GM20000 (cell line): ENCODE results near the gene TEX28.

Source experiments
- DNase-seq: peaks from one replicate; pipeline ENCODE4 v3.0.0; 2012; ENCODE audit warnings: low spot score
- TF ChIP-seq, protein P1 (sequence below): IDR thresholded peaks from 2 replicates; pipeline ENCODE4 v1.5.1; 2012; ENCODE audit warnings: mild to moderate bottlenecking, control low read depth; ENCODE audit errors: extremely low read depth, missing control alignments

The TEX28 gene

GRCh38 chrX:154320406-154320805, 25.5 kb upstream of the TEX28 start:
- DNase-seq, result no peak
- TF ChIP-seq, protein P1, sequence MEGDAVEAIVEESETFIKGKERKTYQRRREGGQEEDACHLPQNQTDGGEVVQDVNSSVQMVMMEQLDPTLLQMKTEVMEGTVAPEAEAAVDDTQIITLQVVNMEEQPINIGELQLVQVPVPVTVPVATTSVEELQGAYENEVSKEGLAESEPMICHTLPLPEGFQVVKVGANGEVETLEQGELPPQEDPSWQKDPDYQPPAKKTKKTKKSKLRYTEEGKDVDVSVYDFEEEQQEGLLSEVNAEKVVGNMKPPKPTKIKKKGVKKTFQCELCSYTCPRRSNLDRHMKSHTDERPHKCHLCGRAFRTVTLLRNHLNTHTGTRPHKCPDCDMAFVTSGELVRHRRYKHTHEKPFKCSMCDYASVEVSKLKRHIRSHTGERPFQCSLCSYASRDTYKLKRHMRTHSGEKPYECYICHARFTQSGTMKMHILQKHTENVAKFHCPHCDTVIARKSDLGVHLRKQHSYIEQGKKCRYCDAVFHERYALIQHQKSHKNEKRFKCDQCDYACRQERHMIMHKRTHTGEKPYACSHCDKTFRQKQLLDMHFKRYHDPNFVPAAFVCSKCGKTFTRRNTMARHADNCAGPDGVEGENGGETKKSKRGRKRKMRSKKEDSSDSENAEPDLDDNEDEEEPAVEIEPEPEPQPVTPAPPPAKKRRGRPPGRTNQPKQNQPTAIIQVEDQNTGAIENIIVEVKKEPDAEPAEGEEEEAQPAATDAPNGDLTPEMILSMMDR, result no peak

DNA sequence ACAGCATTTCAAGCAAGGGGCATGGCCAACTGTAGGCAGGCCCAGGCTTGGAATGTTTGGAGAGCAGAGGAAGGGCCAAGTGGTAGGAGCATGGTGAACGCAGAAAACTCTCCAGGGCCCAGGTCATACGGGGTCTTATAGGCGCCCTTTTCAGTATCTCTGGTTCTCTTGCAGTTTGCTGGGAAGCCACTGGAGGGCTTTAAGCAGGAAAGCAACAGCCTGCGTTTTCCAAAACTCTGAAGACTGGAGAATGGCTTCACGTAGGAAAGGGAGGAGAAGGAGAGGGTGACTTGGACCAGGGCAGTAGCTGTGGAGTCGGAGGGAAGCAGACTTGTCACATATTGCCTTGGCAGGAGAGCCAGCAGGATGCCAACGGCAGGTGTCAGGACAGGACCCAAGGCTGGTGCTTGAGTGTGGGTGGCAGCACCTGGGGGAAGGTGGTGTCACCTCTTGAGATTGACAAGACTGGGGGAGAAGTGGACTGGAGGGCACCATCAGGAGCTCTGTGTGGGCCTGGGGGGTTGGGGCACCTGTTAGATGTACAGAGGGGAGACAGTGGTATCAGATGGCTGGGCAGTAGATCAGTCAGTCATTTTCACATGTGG, 22.6 kb upstream of the TEX28 start:
- TF ChIP-seq, protein P1, result no peak
- no peak for DNase-seq

DNA sequence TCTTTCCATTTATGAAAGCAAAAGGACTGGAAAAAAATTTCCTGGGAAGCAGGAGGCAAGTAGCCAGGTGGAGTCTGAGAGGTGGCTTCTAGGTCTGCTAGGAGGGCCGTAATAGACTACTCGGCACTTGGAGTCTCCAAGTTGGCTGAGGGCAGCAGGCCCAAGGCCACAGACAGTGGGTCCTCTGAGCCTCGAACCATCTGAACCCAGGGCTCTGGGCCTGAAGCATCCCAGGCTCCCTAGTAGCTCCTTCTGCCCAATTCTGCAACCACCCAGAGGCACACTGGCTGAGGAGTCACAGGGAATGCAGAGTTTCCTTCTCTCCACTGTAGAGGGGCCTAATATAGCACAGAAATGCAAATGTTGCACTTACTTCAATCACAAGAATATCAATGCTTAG, 20.5 kb upstream of the TEX28 start:
- DNase-seq, result no peak
- TF ChIP-seq, protein P1, result no peak

- TF ChIP-seq, protein P1, result no peak
- DNase-seq, result peak; percentile 41
Measured at GRCh38 chrX:154313147-154313546, 18.2 kb upstream of the TEX28 start.

DNA sequence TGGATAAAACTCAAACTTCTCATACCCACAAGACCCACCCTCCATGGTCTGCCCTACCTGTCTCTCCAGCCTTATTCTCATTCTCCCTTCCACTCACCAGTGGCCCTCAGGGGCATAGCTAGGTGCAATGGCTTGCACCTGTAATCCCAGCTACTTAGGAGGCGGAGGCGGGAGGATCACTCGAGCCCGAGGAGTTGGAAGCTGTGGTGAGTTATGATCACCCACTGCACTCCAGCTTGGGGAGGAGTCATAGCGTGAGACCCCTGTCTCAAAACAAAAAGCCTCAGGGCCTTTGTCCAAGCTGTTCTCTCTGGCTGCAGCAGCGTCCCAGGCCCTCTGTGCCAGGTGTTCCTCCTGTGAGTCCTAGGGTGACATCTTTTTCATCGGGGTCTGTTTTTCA, 17.2 kb upstream of the TEX28 start:
- TF ChIP-seq, protein P1, result no peak
- DNase-seq, result no peak

DNA sequence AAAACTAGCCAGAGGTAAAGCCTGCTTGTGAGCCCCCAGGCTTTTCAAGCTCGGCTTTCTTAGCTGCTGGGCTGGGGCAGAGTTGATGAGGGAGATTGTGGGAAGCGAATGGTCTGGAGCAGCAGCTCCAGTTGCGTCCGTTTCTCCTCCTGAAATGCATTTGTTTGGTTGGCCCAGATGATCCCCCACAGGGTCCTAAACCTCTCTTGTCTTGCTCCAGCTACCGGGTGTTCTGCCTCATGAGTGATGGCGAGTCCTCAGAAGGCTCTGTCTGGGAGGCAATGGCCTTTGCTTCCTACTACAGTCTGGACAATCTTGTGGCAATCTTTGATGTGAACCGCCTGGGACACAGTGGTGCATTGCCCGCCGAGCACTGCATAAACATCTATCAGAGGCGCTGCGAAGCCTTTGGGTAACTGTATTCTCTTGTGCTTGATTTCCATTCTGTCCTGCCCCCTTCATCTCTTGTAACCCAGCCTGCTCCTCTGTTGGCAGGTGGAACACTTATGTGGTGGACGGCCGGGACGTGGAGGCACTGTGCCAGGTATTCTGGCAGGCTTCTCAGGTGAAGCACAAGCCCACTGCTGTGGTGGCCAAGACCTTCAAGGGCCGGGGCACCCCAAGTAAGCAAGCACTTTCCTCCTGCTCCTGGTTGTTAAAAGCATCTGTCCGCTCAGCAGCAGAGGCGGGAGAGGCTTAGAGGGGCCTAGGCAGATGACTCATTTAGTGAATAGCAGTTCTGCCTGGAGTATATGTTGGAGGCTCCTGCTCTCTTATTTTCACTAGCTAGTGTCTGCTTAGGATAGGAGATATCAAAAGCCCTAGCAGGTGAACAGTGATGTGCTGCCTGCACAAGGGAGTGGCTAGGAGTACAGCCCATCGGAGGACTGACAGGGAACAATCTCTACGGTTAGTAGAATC, 16.0 kb upstream of the TEX28 start:
- TF ChIP-seq, protein P1, result no peak
- no peak for DNase-seq

DNA sequence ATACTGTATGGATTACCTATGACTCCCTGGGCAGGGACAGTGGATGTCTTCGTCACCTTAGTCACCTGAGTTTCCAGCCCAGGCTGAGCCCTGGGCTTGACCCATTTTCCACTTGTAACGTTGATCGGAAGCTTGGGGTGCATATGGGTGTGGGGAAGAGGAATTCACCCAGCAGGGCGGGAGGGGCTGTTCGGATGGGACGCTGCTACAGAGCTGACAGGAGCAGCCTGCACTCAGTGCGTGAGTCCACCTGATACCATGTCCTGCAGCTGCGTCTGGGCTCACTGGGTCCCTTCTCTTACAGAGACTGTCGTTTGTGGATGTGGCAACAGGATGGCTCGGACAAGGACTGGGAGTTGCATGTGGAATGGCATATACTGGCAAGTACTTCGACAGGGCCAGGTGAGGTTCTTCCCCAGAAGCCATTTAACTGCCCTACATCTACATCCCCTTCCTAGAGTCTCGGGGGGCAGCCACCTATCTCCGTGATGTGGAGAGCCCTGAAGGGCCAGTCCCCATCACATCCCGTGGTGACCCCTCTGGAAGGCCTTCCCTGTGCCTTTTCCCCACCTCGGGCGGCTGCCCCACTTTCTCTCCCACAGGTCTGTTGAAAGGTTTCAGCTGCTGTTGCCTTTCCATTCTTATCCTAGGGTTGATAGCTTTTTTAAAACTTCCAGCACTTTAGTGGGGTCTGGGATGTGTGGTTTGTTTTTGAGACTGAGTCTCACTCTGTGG, 14.3 kb upstream of the TEX28 start:
- no peak for DNase-seq
- TF ChIP-seq, protein P1, result no peak
